GM12801 (cell line): ENCODE data around the gene STK38.

Source experiments
- CTCF ChIP-seq: IDR thresholded peaks from one replicate; pipeline ENCODE4 v1.5.1; 2011; ENCODE audit warnings: control low read depth; ENCODE audit not compliant: insufficient read length; ENCODE audit errors: extremely low read depth

The STK38 gene

GRCh38 chr6:36455486-36456027 lies 91.7 kb downstream of the STK38 start:
- no peak for TF ChIP-seq CTCF

GRCh38 chr6:36445621-36446020 lies 101.7 kb downstream of the STK38 start:
- TF ChIP-seq CTCF, result no peak

- no peak for TF ChIP-seq CTCF
These were observed 102.8 kb downstream of the STK38 start for GRCh38 chr6:36444470-36444869.
